Measurements from ENCODE around the gene PRPF19. TPM values are rescaled to one million over a fixed set of nuclear protein-coding genes. Genes with fewer than 3 reads are reported as not detected.

Gene PRPF19
- polyA plus RNA-seq, 1 donor (not counting 4 experiments of a cell fraction or from before 2014, with no cell fraction given) = 35.4 TPM

DNA sequence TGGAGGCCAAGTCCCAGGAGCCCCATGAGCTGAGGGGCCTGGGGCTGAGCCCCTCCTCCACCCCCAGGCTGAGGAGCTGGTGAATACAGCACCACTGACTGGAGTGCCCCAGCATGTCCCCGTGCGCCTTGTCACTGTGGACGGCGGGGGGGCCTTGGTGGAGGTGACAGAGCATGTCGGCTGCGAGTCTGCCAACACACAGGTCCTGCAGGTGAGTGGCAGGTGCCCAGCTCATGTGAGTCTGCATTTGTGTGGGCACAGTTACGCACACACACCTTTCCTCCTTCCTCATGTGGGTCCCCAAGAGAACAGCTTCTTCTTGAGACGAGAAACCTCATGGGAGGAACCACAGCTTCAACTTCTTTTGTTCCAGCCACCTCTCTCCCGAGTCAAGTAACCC lies 25.5 kb upstream of the PRPF19 start:
- FAIRE-seq = no peak
- no peaks in the 10 kb centered on the region for H4K20me1 ChIP-seq (ENCODE audit: control insufficient read depth, extremely low read depth, insufficient read depth, low read length)
- no peak overlapping the region for H3K4me3 ChIP-seq (ENCODE audit: control insufficient read depth in 2 of 3, extremely low read depth in 1 of 3, insufficient read depth in 2 of 3, low read depth in 1 of 3, low read length in 3 of 3)
- dilution Hi-C loops (cut with MboI; ENCODE audit: extremely low pct_ligation_motif_present, low sequenced_read_pairs) = no loop called here
- no peaks in the 10 kb centered on the region for H3K79me2 ChIP-seq (ENCODE audit: control insufficient read depth, insufficient read depth, low read length)
- no peaks in the 10 kb centered on the region for H3K9me1 ChIP-seq (ENCODE audit: control insufficient read depth, extremely low read depth, insufficient read depth, low read length)
- no peaks in the 10 kb centered on the region for H3K27me3 ChIP-seq (ENCODE audit: control insufficient read depth, extremely low read depth, insufficient read depth, low read length)
- TF ChIP-seq EZH2 (IDR thresholded peaks at IDR 0.05; ENCODE audit: low read length) = no peak
- TF ChIP-seq, protein P1, sequence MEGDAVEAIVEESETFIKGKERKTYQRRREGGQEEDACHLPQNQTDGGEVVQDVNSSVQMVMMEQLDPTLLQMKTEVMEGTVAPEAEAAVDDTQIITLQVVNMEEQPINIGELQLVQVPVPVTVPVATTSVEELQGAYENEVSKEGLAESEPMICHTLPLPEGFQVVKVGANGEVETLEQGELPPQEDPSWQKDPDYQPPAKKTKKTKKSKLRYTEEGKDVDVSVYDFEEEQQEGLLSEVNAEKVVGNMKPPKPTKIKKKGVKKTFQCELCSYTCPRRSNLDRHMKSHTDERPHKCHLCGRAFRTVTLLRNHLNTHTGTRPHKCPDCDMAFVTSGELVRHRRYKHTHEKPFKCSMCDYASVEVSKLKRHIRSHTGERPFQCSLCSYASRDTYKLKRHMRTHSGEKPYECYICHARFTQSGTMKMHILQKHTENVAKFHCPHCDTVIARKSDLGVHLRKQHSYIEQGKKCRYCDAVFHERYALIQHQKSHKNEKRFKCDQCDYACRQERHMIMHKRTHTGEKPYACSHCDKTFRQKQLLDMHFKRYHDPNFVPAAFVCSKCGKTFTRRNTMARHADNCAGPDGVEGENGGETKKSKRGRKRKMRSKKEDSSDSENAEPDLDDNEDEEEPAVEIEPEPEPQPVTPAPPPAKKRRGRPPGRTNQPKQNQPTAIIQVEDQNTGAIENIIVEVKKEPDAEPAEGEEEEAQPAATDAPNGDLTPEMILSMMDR (optimal IDR thresholded peaks at IDR 0.05 in 1 of 3, IDR thresholded peaks at IDR 0.05 in 1 of 3, conservative IDR thresholded peaks at IDR 0.05 in 1 of 3; ENCODE audit: extremely low read depth in 1 of 3, insufficient read depth in 2 of 3, low read length in 3 of 3) = no peak
- peaks cover 12 to 40% of the 10 kb centered on the region in 2 experiments for H3K36me3 ChIP-seq (ENCODE audit: control insufficient read depth in 2 of 2, extremely low read depth in 1 of 2, insufficient read depth in 2 of 2, low read length in 2 of 2)
- no peak for DNase-seq (ENCODE audit: low read depth, low spot score)
- no peak overlapping the region for H3K4me2 ChIP-seq (ENCODE audit: control insufficient read depth, extremely low read depth, insufficient read depth, low read depth, low read length)
- H3K27ac ChIP-seq (ENCODE audit: control insufficient read depth, insufficient read depth, low read length) = no peak overlapping the region
- H2AFZ ChIP-seq (ENCODE audit: control insufficient read depth, low read length) = no peak overlapping the region
- H3K9me3 ChIP-seq (ENCODE audit: control insufficient read depth, low read depth, low read length) = no peaks in the 10 kb centered on the region
- no peaks in the 10 kb centered on the region for H3K4me1 ChIP-seq (ENCODE audit: control insufficient read depth, extremely low read depth, insufficient read depth, low read length)
- no peak overlapping the region for H3K9ac ChIP-seq (ENCODE audit: control insufficient read depth, extremely low read depth, insufficient read depth, low read length)

DNA sequence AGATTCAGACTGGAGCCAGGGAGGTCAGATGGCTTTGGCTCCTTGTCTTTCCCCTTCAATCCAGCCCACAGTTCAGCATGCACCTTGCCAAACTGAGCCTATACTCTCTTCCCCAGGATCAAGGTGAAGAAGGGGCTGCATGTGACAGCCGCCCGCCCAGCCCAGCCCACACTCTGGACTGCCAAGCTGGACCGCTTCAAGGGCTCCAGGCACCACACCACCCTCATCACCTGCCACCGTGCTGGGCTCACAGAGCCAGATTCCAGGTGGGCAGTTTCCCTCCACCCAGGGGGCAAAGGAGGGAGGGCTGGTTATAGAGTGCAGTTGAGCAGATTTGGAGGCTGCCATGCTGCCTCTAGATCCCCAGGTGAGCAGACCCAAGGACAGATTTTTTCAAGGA lies 24.0 kb upstream of the PRPF19 start:
- FAIRE-seq = no peak
- peaks cover 12 to 36% of the 10 kb centered on the region in 2 experiments for H3K36me3 ChIP-seq (ENCODE audit: control insufficient read depth in 2 of 2, extremely low read depth in 1 of 2, insufficient read depth in 2 of 2, low read length in 2 of 2)
- dilution Hi-C loops (cut with MboI; ENCODE audit: extremely low pct_ligation_motif_present, low sequenced_read_pairs) = no loop called here

More for the DNA sequence above, 24.0 kb upstream of the PRPF19 start:
- Histone ChIP-seq H3K27me3 (ENCODE audit: control insufficient read depth, extremely low read depth, insufficient read depth, low read length) (no peaks in the 10 kb centered on the region), H3K4me3 (ENCODE audit: control insufficient read depth in 2 of 3, extremely low read depth in 1 of 3, insufficient read depth in 2 of 3, low read depth in 1 of 3, low read length in 3 of 3) (no peak overlapping the region), H3K4me2 (ENCODE audit: control insufficient read depth, extremely low read depth, insufficient read depth, low read depth, low read length) (no peak overlapping the region), H4K20me1 (ENCODE audit: control insufficient read depth, extremely low read depth, insufficient read depth, low read length) (no peaks in the 10 kb centered on the region), H3K79me2 (ENCODE audit: control insufficient read depth, insufficient read depth, low read length) (no peaks in the 10 kb centered on the region), H3K9me3 (ENCODE audit: control insufficient read depth, low read depth, low read length) (no peaks in the 10 kb centered on the region), H3K27ac (ENCODE audit: control insufficient read depth, insufficient read depth, low read length) (no peak overlapping the region), H3K9ac (ENCODE audit: control insufficient read depth, extremely low read depth, insufficient read depth, low read length) (no peak overlapping the region), H3K4me1 (ENCODE audit: control insufficient read depth, extremely low read depth, insufficient read depth, low read length) (peaks cover 7% of the 10 kb centered on the region), H2AFZ (ENCODE audit: control insufficient read depth, low read length) (no peak overlapping the region), H3K9me1 (ENCODE audit: control insufficient read depth, extremely low read depth, insufficient read depth, low read length) (no peaks in the 10 kb centered on the region)
- TF ChIP-seq, protein P1 (optimal IDR thresholded peaks at IDR 0.05 in 1 of 3, IDR thresholded peaks at IDR 0.05 in 1 of 3, conservative IDR thresholded peaks at IDR 0.05 in 1 of 3; ENCODE audit: extremely low read depth in 1 of 3, insufficient read depth in 2 of 3, low read length in 3 of 3) = no peak
- no peak for TF ChIP-seq EZH2 (IDR thresholded peaks at IDR 0.05; ENCODE audit: low read length)
- DNase-seq (ENCODE audit: low read depth, low spot score) = no peak
